ENCODE data around the gene ELOVL6.

- no peak for TF ChIP-seq CTCF (IDR thresholded peaks at IDR 0.05)
- TF ChIP-seq POLR2A (IDR thresholded peaks at IDR 0.05) = no peak
- TF ChIP-seq POLR2AphosphoS5 (IDR thresholded peaks at IDR 0.05) = no peak
- TF ChIP-seq EP300 (IDR thresholded peaks at IDR 0.05; ENCODE audit: low read depth) = no peak
Measured at GRCh38 chr4:110112056-110112455, 86.4 kb downstream of the ELOVL6 start.

Measured in transverse colon (tissue), 4 donors.